ENCODE measurements around the gene ARL8B.

GRCh38 chr3:5110337-5110736 is 11.8 kb upstream of the ARL8B start:
- no peak for TF ChIP-seq CTCF (optimal IDR thresholded peaks at IDR 0.05 in 1 of 3, IDR thresholded peaks at IDR 0.05 in 1 of 3, conservative IDR thresholded peaks at IDR 0.05 in 1 of 3; ENCODE audit: extremely low read depth in 1 of 3, insufficient read depth in 2 of 3, low read length in 3 of 3)
- no peak for TF ChIP-seq EZH2 (IDR thresholded peaks at IDR 0.05; ENCODE audit: low read length)

All from keratinocyte (primary cell).